ENCODE data around the gene DNHD1.

DNHD1 gene

GRCh38 chr11:6608011-6608410 lies 110.9 kb downstream of the DNHD1 start:
- TF ChIP-seq, protein P1, sequence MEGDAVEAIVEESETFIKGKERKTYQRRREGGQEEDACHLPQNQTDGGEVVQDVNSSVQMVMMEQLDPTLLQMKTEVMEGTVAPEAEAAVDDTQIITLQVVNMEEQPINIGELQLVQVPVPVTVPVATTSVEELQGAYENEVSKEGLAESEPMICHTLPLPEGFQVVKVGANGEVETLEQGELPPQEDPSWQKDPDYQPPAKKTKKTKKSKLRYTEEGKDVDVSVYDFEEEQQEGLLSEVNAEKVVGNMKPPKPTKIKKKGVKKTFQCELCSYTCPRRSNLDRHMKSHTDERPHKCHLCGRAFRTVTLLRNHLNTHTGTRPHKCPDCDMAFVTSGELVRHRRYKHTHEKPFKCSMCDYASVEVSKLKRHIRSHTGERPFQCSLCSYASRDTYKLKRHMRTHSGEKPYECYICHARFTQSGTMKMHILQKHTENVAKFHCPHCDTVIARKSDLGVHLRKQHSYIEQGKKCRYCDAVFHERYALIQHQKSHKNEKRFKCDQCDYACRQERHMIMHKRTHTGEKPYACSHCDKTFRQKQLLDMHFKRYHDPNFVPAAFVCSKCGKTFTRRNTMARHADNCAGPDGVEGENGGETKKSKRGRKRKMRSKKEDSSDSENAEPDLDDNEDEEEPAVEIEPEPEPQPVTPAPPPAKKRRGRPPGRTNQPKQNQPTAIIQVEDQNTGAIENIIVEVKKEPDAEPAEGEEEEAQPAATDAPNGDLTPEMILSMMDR (IDR thresholded peaks at IDR 0.05; ENCODE audit: low read depth, low read length) = no peak
- DNase-seq (ENCODE audit: extremely low read depth, low read depth) = no peak

DNA sequence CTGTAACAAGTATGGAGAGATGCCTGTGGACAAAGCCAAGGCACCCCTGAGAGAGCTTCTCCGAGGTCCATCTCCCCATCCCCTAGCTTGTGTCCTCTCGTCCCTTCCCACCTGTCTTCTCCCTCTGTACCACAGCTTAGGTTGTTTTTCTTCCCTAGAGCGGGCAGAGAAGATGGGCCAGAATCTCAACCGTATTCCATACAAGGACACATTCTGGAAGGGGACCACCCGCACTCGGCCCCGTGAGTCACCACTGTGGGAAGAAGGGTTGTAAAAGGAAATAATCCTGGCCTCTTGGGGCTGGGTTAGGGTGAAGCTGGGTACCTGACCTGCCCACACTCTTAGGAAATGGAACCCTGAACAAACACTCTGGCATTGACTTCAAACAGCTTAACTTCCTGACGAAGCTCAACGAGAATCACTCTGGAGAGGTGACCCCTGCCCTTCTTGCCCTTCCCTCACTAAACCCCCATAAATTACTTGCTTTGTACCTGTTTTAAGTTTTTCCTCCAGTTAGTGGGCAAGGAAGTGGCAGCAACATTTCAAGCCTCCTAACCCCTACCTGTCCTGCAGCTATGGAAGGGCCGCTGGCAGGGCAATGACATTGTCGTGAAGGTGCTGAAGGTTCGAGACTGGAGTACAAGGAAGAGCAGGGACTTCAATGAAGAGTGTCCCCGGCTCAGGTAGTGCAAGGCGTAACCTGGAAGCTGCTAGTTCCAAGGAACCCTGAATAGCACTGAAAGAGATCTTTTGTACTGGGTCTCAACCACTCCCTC lies 111.8 kb downstream of the DNHD1 start:
- TF ChIP-seq, protein P1 (IDR thresholded peaks at IDR 0.05; ENCODE audit: low read depth, low read length) = no peak
- no peak for DNase-seq (ENCODE audit: extremely low read depth, low read depth)

DNA sequence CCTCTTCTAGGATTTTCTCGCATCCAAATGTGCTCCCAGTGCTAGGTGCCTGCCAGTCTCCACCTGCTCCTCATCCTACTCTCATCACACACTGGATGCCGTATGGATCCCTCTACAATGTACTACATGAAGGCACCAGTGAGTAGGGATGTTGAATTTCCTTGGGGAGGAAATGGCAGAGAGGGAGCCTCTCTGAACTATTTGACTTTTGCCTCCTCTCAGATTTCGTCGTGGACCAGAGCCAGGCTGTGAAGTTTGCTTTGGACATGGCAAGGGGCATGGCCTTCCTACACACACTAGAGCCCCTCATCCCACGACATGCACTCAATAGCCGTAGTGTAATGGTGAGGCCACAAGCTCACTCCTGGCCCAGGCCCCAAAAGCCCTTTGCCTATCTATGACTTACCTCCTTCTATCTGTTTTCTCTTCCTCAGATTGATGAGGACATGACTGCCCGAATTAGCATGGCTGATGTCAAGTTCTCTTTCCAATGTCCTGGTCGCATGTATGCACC lies 112.5 kb downstream of the DNHD1 start:
- TF ChIP-seq, protein P1 (IDR thresholded peaks at IDR 0.05; ENCODE audit: low read depth, low read length) = no peak
- no peak for DNase-seq (ENCODE audit: extremely low read depth, low read depth)

GRCh38 chr11:6610591-6610990 lies 113.5 kb downstream of the DNHD1 start:
- TF ChIP-seq, protein P1 (IDR thresholded peaks at IDR 0.05; ENCODE audit: low read depth, low read length) = no peak
- DNase-seq (ENCODE audit: extremely low read depth, low read depth) = no peak

- no peak for DNase-seq (ENCODE audit: extremely low read depth, low read depth)
- TF ChIP-seq, protein P1 (IDR thresholded peaks at IDR 0.05; ENCODE audit: low read depth, low read length) = no peak
Observed at GRCh38 chr11:6611092-6611962, 114.2 kb downstream of the DNHD1 start.

DNA sequence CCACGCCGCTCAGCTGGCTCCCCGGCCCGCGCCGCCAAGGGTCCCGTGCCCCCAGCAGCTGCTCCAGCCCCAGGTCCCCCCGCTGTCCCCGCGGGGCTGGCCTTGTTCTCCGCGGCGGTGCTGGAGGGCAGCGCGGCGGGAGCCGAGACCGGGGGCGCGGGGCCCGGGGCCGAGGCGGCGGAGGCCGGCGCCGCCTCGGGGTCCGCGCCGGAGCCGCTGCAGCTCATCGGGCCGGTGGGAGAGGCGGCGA lies 114.8 kb downstream of the DNHD1 start:
- DNase-seq (ENCODE audit: extremely low read depth, low read depth) = no peak
- TF ChIP-seq, protein P1 (IDR thresholded peaks at IDR 0.05; ENCODE audit: low read depth, low read length) = no peak
